A549 (cell line): ENCODE measurements around the gene C19orf12. TPM values are rescaled to one million over a fixed set of nuclear protein-coding genes. Genes with fewer than 3 reads are reported as not detected.
A peak's percentile ranks its signal among the peaks of the same experiment; 100 is the strongest.

Experiments used
- ATAC-seq, 2 experiments: fragments of 200-7000 bp in 1 of 2; fragments of >200 bp in 1 of 2; cut with Nextera tagmentation in 1 of 2; cut with Tn5 transposase in 1 of 2; 3 replicates each; pipeline versions ENCODE4 v1.8.0 to v1.9.1; 2018 to 2020; ENCODE audit warnings: mild to moderate bottlenecking in 1 of 2, moderate library complexity in 1 of 2
- CTCF ChIA-PET: fragments of 300-600 bp; sonication (Branson Sonifier 250); formaldehyde crosslinking; extraction: SDS; loops from one replicate; lab custom pipeline; 2021; ENCODE audit warnings: antibody characterized with exemption, inconsistent platforms; lab: Yijun Ruan, JAX
- POLR2A ChIA-PET: fragments of 350-600 bp; formaldehyde crosslinking; extraction: SDS; loops from one replicate; lab custom pipeline; 2021; ENCODE audit warnings: antibody characterized with exemption, inconsistent platforms; lab: Yijun Ruan, JAX
- DNase-seq, 2 experiments: peaks; one replicate each; pipeline versions ENCODE4 v3.0.0 to v3.0.0-alpha.2; 2011 to 2016; ENCODE audit warnings: low read depth in 1 of 2, low spot score in 1 of 2
- FAIRE-seq: peaks from 2 replicates; lab custom pipeline; 2011; peaks lifted over from hg19 to GRCh38; lab: Jason Lieb, UNC
- H3K27ac ChIP-seq, 2 experiments: fragments of >200 bp; sonication (Bioruptor Twin); formaldehyde crosslinking; 3 replicates each; pipeline ENCODE4 v1.5.1; 2016 to 2017
- H3K4me1 ChIP-seq: fragments of >200 bp; sonication (Bioruptor Twin); formaldehyde crosslinking; 3 replicates; pipeline ENCODE4 v1.6.1; 2016
- H3K4me2 ChIP-seq: fragments of >200 bp; sonication (Bioruptor Twin); formaldehyde crosslinking; 3 replicates; pipeline ENCODE4 v1.6.1; 2016
- H3K4me3 ChIP-seq: fragments of >200 bp; sonication (Bioruptor Twin); formaldehyde crosslinking; 3 replicates; pipeline ENCODE4 v1.5.1; 2016
- H3K9me3 ChIP-seq: fragments of >200 bp; sonication (Bioruptor Twin); formaldehyde crosslinking; 3 replicates; pipeline ENCODE4 v1.6.1; 2016
- ATOH8 ChIP-seq: fragments of 250-450 bp; sonication (Bioruptor Pico); IDR thresholded peaks from 2 replicates; pipeline ENCODE4 v1.5.0; 2020; ENCODE audit warnings: low read depth, mild to moderate bottlenecking, moderate library complexity
- BHLHE40 ChIP-seq: IDR thresholded peaks from 2 replicates; pipeline ENCODE4 v1.6.1; 2012; ENCODE audit warnings: low read depth, low read length, inconsistent platforms
- CEBPB ChIP-seq, 2 experiments: fragments of >200 bp in 1 of 2; sonication (Bioruptor Twin) in 1 of 2; formaldehyde crosslinking in 1 of 2; IDR thresholded peaks; 2 replicates each; pipeline ENCODE4 v1.6.1; 2012 to 2016
- CTCF ChIP-seq: fragments of >200 bp; sonication (Bioruptor Twin); formaldehyde crosslinking; IDR thresholded peaks from 3 replicates; pipeline ENCODE4 v1.5.1; 2016
- E2F6 ChIP-seq: IDR thresholded peaks from 2 replicates; pipeline ENCODE4 v1.6.1; 2012; ENCODE audit warnings: low read depth, borderline replicate concordance
- EHF ChIP-seq: fragments of 250-450 bp; sonication (Bioruptor Pico); IDR thresholded peaks from 2 replicates; pipeline ENCODE4 v1.5.0; 2020; ENCODE audit warnings: mild to moderate bottlenecking
- FOSL2 ChIP-seq, 2 experiments: fragments of 450-650 bp in 1 of 2; fragments of >200 bp in 1 of 2; sonication (Bioruptor Twin) in 1 of 2; formaldehyde crosslinking; IDR thresholded peaks; 2 replicates each; pipeline versions ENCODE4 v1.5.0 to v1.6.1; 2016 to 2020; ENCODE audit warnings: mild to moderate bottlenecking in 1 of 2, moderate library complexity in 1 of 2
- FOXS1 ChIP-seq: fragments of 250-450 bp; sonication (Bioruptor Pico); IDR thresholded peaks from 2 replicates; pipeline ENCODE4 v1.5.0; 2020; ENCODE audit warnings: mild to moderate bottlenecking, moderate library complexity
- GATA3 ChIP-seq: IDR thresholded peaks from 2 replicates; pipeline ENCODE4 v1.6.1; 2012; ENCODE audit warnings: borderline replicate concordance
- HEYL ChIP-seq: fragments of 250-450 bp; sonication (Bioruptor Pico); IDR thresholded peaks from 2 replicates; pipeline ENCODE4 v1.8.0; 2021; ENCODE audit warnings: mild to moderate bottlenecking, moderate library complexity
- HOXA7 ChIP-seq: fragments of 250-450 bp; sonication (Bioruptor Pico); IDR thresholded peaks from 2 replicates; pipeline ENCODE4 v1.5.0; 2020; ENCODE audit warnings: mild to moderate bottlenecking, moderate library complexity
- JUN ChIP-seq, 2 experiments: fragments of >200 bp; sonication (Bioruptor Twin); formaldehyde crosslinking; IDR thresholded peaks; 2 replicates in 1 of 2; 3 replicates in 1 of 2; pipeline ENCODE4 v1.6.1; 2016 to 2017
- KDM5A ChIP-seq: fragments of 200-600 bp; sonication (generic); IDR thresholded peaks from 2 replicates; pipeline ENCODE4 v1.6.1; 2016; ENCODE audit warnings: antibody characterized with exemption, mild to moderate bottlenecking
- MAFK ChIP-seq: fragments of 450-650 bp; IDR thresholded peaks from 2 replicates; pipeline ENCODE4 v1.6.1; 2014; ENCODE audit not compliant: partially characterized antibody
- MAX ChIP-seq: IDR thresholded peaks from 2 replicates; pipeline ENCODE4 v1.6.1; 2012
- NR3C1 ChIP-seq: fragments of >200 bp; sonication (Bioruptor Twin); formaldehyde crosslinking; IDR thresholded peaks from 3 replicates; pipeline ENCODE4 v1.6.1; 2017
- PBX3 ChIP-seq: IDR thresholded peaks from 2 replicates; pipeline ENCODE4 v1.6.1; 2012
- PHF8 ChIP-seq: fragments of 200-600 bp; sonication (generic); IDR thresholded peaks from 2 replicates; pipeline ENCODE4 v1.6.1; 2016; ENCODE audit warnings: low read depth, mild to moderate bottlenecking, antibody characterized with exemption, moderate library complexity, borderline replicate concordance
- POLR2AphosphoS2 ChIP-seq: conservative IDR thresholded peaks from 2 replicates; pipeline ENCODE4 v1.6.1; 2012; ENCODE audit warnings: low read length, improper control_type of control experiment, inconsistent platforms
- RARB ChIP-seq: fragments of 250-450 bp; sonication (Bioruptor Pico); IDR thresholded peaks from 2 replicates; pipeline ENCODE4 v1.8.0; 2021; ENCODE audit warnings: mild to moderate bottlenecking, moderate library complexity
- RFX5 ChIP-seq: fragments of 450-650 bp; IDR thresholded peaks from 2 replicates; pipeline ENCODE4 v1.7.1; 2014; ENCODE audit warnings: antibody characterized with exemption, mild to moderate bottlenecking, moderate library complexity
- SREBF2 ChIP-seq: fragments of 450-650 bp; IDR thresholded peaks from 2 replicates; pipeline ENCODE4 v1.6.1; 2014; ENCODE audit warnings: mild to moderate bottlenecking, moderate library complexity
- ZFP36 ChIP-seq: fragments of 450-650 bp; IDR thresholded peaks from 2 replicates; pipeline ENCODE4 v1.6.1; 2014; ENCODE audit warnings: borderline replicate concordance; ENCODE audit not compliant: partially characterized antibody
- ZNF302 ChIP-seq: fragments of 250-450 bp; sonication (Bioruptor Pico); IDR thresholded peaks from 2 replicates; pipeline ENCODE4 v1.9.0; 2021; ENCODE audit warnings: inconsistent platforms, mild to moderate bottlenecking, moderate library complexity
- WGBS: methylation state at CpG from one replicate; pipeline ENCODE4 v1.1.6; 2017; ENCODE audit errors: missing lambda C conversion rate; 5-methylcytosine and 5-hydroxymethylcytosine counted together
- polyA plus RNA-seq, 4 experiments: library from polyadenylated mRNA; depleted of rRNA in 3 of 4; stranded (reverse); fragments of >200 nt; fragmentation: RNase III in 1 of 4; extraction: RNeasy Plus Mini Kit Qiagen cat#74134 plus additional on column Dnase treatment in 1 of 4; gene quantifications; 2 replicates in 3 of 4; 3 replicates in 1 of 4; pipeline ENCODE4 v1.2.3, GENCODE V29; 2011 to 2017

C19orf12 gene
- polyA plus RNA-seq, 2 of the 4 experiments (the other 2 are of a cell fraction) = 34.3 to 35.2 TPM

- no peak for TF ChIP-seq CTCF
- TF ChIP-seq FOSL2 (IDR thresholded peaks at IDR 0.05) = no peak
- no peak for TF ChIP-seq FOSL2 (CRISPR knock-in tag; IDR thresholded peaks at IDR 0.05)
- TF ChIP-seq POLR2AphosphoS2 = no peak
- no peak for TF ChIP-seq PBX3
- no peak for TF ChIP-seq JUN (IDR thresholded peaks at IDR 0.05)
- TF ChIP-seq RARB (CRISPR knock-in tag) = no peak
- TF ChIP-seq EHF (CRISPR knock-in tag) = no peak
- TF ChIP-seq E2F6 = no peak
- TF ChIP-seq ZNF302 (CRISPR knock-in tag) = no peak
- TF ChIP-seq, all 56 proteins: peak for 0
Observed at GRCh38 chr19:29682236-29682895, 32.7 kb downstream of the C19orf12 start (continued).

- POLR2A ChIA-PET = interaction anchor here (0.6 kb wide), 1 partner anchor 16 kb away, joined by 3 read pairs; the partner anchor contains the start of gene PLEKHF1
- no peak overlapping the region for H3K4me2 ChIP-seq
- H3K4me3 ChIP-seq = no peak overlapping the region
- no peak for DNase-seq
- H3K27ac ChIP-seq = no peak overlapping the region
- peak in 1 of 2 experiments; percentile 4; a peak in 2 of 6 replicates for ATAC-seq
- CTCF ChIA-PET = interaction anchor here (0.6 to 6.9 kb wide), 8 partner anchors 9 to 83 kb away, joined by 3 to 33 read pairs (median 12); partner anchors contain the start of gene C19orf12
- FAIRE-seq = no peak
- no peaks in the 10 kb centered on the region for H3K9me3 ChIP-seq
- TF ChIP-seq NR3C1 (no peak), FOSL2 (IDR thresholded peaks at IDR 0.05) (no peak), FOSL2 (CRISPR knock-in tag; IDR thresholded peaks at IDR 0.05) (no peak), KDM5A (no peak), EHF (CRISPR knock-in tag) (no peak), SREBF2 (no peak), ZFP36 (no peak), RFX5 (no peak), RARB (CRISPR knock-in tag) (no peak), MAFK (no peak), PHF8 (no peak), E2F6 (no peak), ATOH8 (CRISPR knock-in tag) (no peak), HEYL (CRISPR knock-in tag) (no peak), CEBPB (IDR thresholded peaks at IDR 0.05) (no peak), GATA3 (no peak), MAX (no peak), BHLHE40 (no peak), HOXA7 (no peak), FOXS1 (CRISPR knock-in tag) (no peak)
- TF ChIP-seq, all 56 proteins: peak for 0
- 52% methylated on average over 13 of the region's 13 CpGs for WGBS
- H3K4me1 ChIP-seq = no peaks in the 10 kb centered on the region
Observed at GRCh38 chr19:29681422-29682235, 33.4 kb downstream of the C19orf12 start.
